SK-N-SH (cell line): ENCODE measurements around the gene SLC25A42. TPM values are rescaled to one million over a fixed set of nuclear protein-coding genes. Genes with fewer than 3 reads are reported as not detected.

Source experiments
- CTCF ChIA-PET: fragments of 300-600, 350-600 bp; formaldehyde crosslinking; extraction: SDS; loops from one replicate; lab custom pipeline; 2021; lab: Yijun Ruan, JAX
- POLR2A ChIA-PET: fragments of 350-600 bp; sonication (Branson Sonifier 250); formaldehyde crosslinking; extraction: SDS; loops from one replicate; lab custom pipeline; 2020; ENCODE audit warnings: antibody characterized with exemption, inconsistent platforms; lab: Yijun Ruan, JAX
- DNase-seq: peaks from one replicate; pipeline ENCODE4 v3.0.0; 2012
- H2AFZ ChIP-seq: fragments of 200-600 bp; sonication (generic); 2 replicates; pipeline ENCODE4 v1.8.1; 2016; ENCODE audit warnings: antibody characterized with exemption, mild to moderate bottlenecking, low read depth
- H3F3A ChIP-seq: fragments of 200-600 bp; sonication (generic); replicated peaks from 2 replicates; pipeline ENCODE3; 2016; ENCODE audit warnings: antibody characterized with exemption, mild to moderate bottlenecking; ENCODE audit not compliant: insufficient read depth
- H3K27ac ChIP-seq, 2 experiments: fragments of 200-500 bp in 1 of 2; fragments of 200-600 bp in 1 of 2; sonication (Bioruptor generic) in 1 of 2; sonication (generic), shearing (Covaris generic) in 1 of 2; 2 replicates each; pipeline versions ENCODE4 v1.5.1 to v1.6.1; 2014 to 2016; ENCODE audit warnings: low read depth in 2 of 2, inconsistent platforms in 1 of 2, low read length in 1 of 2, mild to moderate bottlenecking in 1 of 2, mixed read lengths in 1 of 2
- H3K27me3 ChIP-seq: fragments of 200-600 bp; sonication (generic), shearing (Covaris generic); 2 replicates; pipeline ENCODE4 v1.6.1; 2016; ENCODE audit warnings: mixed run types; ENCODE audit not compliant: insufficient read depth
- H3K36me3 ChIP-seq, 2 experiments: fragments of 200-500 bp in 1 of 2; fragments of 200-600 bp in 1 of 2; sonication (Bioruptor generic) in 1 of 2; sonication (generic) in 1 of 2; replicated peaks in 1 of 2; 2 replicates each; pipeline versions ENCODE3 to v1.5.1; 2014 to 2016; ENCODE audit warnings: low read length in 1 of 2, mild to moderate bottlenecking in 1 of 2; ENCODE audit not compliant: insufficient read depth in 2 of 2, control insufficient read depth in 1 of 2
- H3K4me1 ChIP-seq, 2 experiments: fragments of 200-500 bp in 1 of 2; fragments of 200-600 bp in 1 of 2; sonication (Bioruptor generic) in 1 of 2; sonication (generic), shearing (Covaris generic) in 1 of 2; 2 replicates each; pipeline versions ENCODE4 v1.5.1 to v1.6.1; 2014 to 2016; ENCODE audit warnings: low read depth in 1 of 2, low read length in 1 of 2, mixed run types in 1 of 2; ENCODE audit not compliant: insufficient read depth in 2 of 2, control insufficient read depth in 1 of 2
- H3K4me2 ChIP-seq: fragments of 200-600 bp; sonication (generic), shearing (Covaris generic); 2 replicates; pipeline ENCODE4 v1.6.1; 2017; ENCODE audit warnings: mixed run types
- H3K4me3 ChIP-seq, 2 experiments: fragments of 200-500 bp in 1 of 2; fragments of 200-600 bp in 1 of 2; sonication (Bioruptor generic) in 1 of 2; sonication (generic), shearing (Covaris generic) in 1 of 2; 2 replicates each; pipeline versions ENCODE4 v1.5.1 to v1.8.1; 2014 to 2016; ENCODE audit warnings: low read depth in 2 of 2, inconsistent platforms in 1 of 2, low read length in 1 of 2, mild to moderate bottlenecking in 1 of 2, mixed read lengths in 1 of 2, moderate library complexity in 1 of 2
- H3K79me2 ChIP-seq: fragments of 200-600 bp; sonication (generic); 2 replicates; pipeline ENCODE4 v1.8.1; 2017; ENCODE audit warnings: mild to moderate bottlenecking; ENCODE audit not compliant: insufficient read depth
- H3K9ac ChIP-seq: fragments of 200-600 bp; sonication (generic); 2 replicates; pipeline ENCODE4 v1.6.1; 2017; ENCODE audit warnings: mixed run types
- H3K9me2 ChIP-seq: fragments of 200-600 bp; sonication (generic); 2 replicates; pipeline ENCODE4 v1.6.1; 2017; ENCODE audit warnings: mixed run types
- H3K9me3 ChIP-seq: fragments of 200-600 bp; sonication (generic); 2 replicates; pipeline ENCODE4 v1.6.1; 2017; ENCODE audit warnings: mixed run types, mild to moderate bottlenecking, moderate library complexity
- H4K20me1 ChIP-seq: fragments of 200-600 bp; sonication (generic); 2 replicates; pipeline ENCODE4 v1.6.1; 2017; ENCODE audit warnings: mild to moderate bottlenecking, mixed run types; ENCODE audit not compliant: insufficient read depth
- EZH2phosphoT487 ChIP-seq: fragments of 200-600 bp; sonication (generic); IDR thresholded peaks from 2 replicates; pipeline ENCODE4 v1.6.1; 2017; ENCODE audit warnings: low read depth, mixed run types, mild to moderate bottlenecking, antibody characterized with exemption, moderate library complexity, borderline replicate concordance
- FOSL2 ChIP-seq: IDR thresholded peaks from 2 replicates; pipeline ENCODE4 v1.4.0; 2012; ENCODE audit warnings: low read depth, mild to moderate bottlenecking, moderate library complexity, borderline replicate concordance
- FOXM1 ChIP-seq: IDR thresholded peaks from 2 replicates; pipeline ENCODE4 v1.4.0; 2012; ENCODE audit warnings: low read depth, mild to moderate bottlenecking
- JUND ChIP-seq: IDR thresholded peaks from 2 replicates; pipeline ENCODE4 v1.4.0; 2012
- MEF2A ChIP-seq: IDR thresholded peaks from 2 replicates; pipeline ENCODE4 v1.4.0; 2012; ENCODE audit warnings: low read depth, borderline replicate concordance
- MXI1 ChIP-seq: IDR thresholded peaks from 2 replicates; pipeline ENCODE4 v1.6.1; 2012; ENCODE audit warnings: mild to moderate bottlenecking, low read depth, low read length, improper control_type of control experiment
- NFIC ChIP-seq: IDR thresholded peaks from 2 replicates; pipeline ENCODE4 v1.4.0; 2012; ENCODE audit warnings: borderline replicate concordance
- POLR2AphosphoS5 ChIP-seq: IDR thresholded peaks from 2 replicates; pipeline ENCODE4 v1.6.1; 2012; ENCODE audit warnings: low read depth, low read length
- RCOR1 ChIP-seq: fragments of 150-350 bp; IDR thresholded peaks from 2 replicates; pipeline ENCODE4 v1.6.1; 2017; ENCODE audit warnings: antibody characterized with exemption, low read length
- RFX5 ChIP-seq: IDR thresholded peaks from 2 replicates; pipeline ENCODE4 v1.6.1; 2012; ENCODE audit warnings: mild to moderate bottlenecking, improper control_type of control experiment, low read length
- SIN3A ChIP-seq: IDR thresholded peaks from 2 replicates; pipeline ENCODE4 v1.6.1; 2012; ENCODE audit warnings: low read depth, mild to moderate bottlenecking, low read length, moderate library complexity, borderline replicate concordance
- TCF12 ChIP-seq: IDR thresholded peaks from 2 replicates; pipeline ENCODE4 v1.4.0; 2012
- WGBS: methylation state at CpG from one replicate; pipeline ENCODE4 v1.1.6; 2017; ENCODE audit warnings: low lambda C conversion rate; 5-methylcytosine and 5-hydroxymethylcytosine counted together
- polyA plus RNA-seq, 3 experiments: library from polyadenylated mRNA; depleted of rRNA; stranded (reverse); fragments of >200 nt; gene quantifications; 2 replicates each; pipeline ENCODE4 v1.2.3, GENCODE V29; 2012
- TF ChIP-seq, protein P1 (sequence below): fragments of 150-350 bp; IDR thresholded peaks from 2 replicates; pipeline ENCODE4 v1.6.1; 2016; ENCODE audit warnings: mild to moderate bottlenecking, low read depth, low read length
- TF ChIP-seq, protein P2 (sequence below): IDR thresholded peaks from 2 replicates; pipeline ENCODE4 v1.4.0; 2012; ENCODE audit warnings: low read depth, borderline replicate concordance
- TF ChIP-seq, protein P3 (sequence below): IDR thresholded peaks from 2 replicates; pipeline ENCODE4; 2012

SLC25A42 gene
- polyA plus RNA-seq, 1 of the 3 experiments (the other 2 are of a cell fraction) = 6.1 TPM

DNA sequence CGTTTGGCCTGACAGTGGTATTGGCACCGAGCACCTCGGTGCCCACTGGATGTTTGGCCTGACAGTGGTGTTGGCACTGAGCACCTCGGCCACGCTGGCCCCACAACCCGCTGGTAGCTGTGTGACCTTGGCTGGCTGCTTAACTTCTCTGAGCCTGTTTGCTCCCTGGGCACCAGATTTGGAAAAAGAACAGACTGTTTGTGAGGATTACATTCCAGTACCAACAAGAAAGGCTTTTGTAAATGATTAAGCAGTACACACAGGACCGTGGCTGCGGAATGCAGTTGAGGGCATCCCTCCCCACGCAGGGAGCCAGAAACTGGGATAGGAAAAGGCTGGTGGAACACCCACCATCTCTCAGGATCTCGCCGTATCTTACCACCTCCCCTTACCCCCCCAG is 31.9 kb downstream of the SLC25A42 start:
- ChIA-PET POLR2A (no interaction called here), CTCF (no interaction called here)
- Histone ChIP-seq H3K79me2 (no peaks in the 10 kb centered on the region), H3F3A (no peaks in the 10 kb centered on the region), H3K9me3 (no peaks in the 10 kb centered on the region), H2AFZ (no peak overlapping the region), H3K4me1 (no peaks in the 10 kb centered on the region), H3K27me3 (no peaks in the 10 kb centered on the region), H3K36me3 (no peaks in the 10 kb centered on the region), H3K4me2 (no peak overlapping the region), H3K9ac (no peak overlapping the region), H4K20me1 (no peaks in the 10 kb centered on the region), H3K9me2 (no peaks in the 10 kb centered on the region), H3K4me3 (no peak overlapping the region), H3K27ac (no peak overlapping the region)
- 81% methylated on average over 8 of the region's 11 CpGs for WGBS
- TF ChIP-seq RCOR1 (no peak), FOXM1 (no peak), SIN3A (no peak), EZH2phosphoT487 (no peak), POLR2AphosphoS5 (no peak), JUND (no peak), MEF2A (no peak), MXI1 (no peak), TCF12 (no peak), RFX5 (no peak), FOSL2 (no peak), NFIC (no peak)
- TF ChIP-seq, protein P1, sequence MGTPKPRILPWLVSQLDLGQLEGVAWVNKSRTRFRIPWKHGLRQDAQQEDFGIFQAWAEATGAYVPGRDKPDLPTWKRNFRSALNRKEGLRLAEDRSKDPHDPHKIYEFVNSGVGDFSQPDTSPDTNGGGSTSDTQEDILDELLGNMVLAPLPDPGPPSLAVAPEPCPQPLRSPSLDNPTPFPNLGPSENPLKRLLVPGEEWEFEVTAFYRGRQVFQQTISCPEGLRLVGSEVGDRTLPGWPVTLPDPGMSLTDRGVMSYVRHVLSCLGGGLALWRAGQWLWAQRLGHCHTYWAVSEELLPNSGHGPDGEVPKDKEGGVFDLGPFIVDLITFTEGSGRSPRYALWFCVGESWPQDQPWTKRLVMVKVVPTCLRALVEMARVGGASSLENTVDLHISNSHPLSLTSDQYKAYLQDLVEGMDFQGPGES = no peak
- TF ChIP-seq, protein P2, sequence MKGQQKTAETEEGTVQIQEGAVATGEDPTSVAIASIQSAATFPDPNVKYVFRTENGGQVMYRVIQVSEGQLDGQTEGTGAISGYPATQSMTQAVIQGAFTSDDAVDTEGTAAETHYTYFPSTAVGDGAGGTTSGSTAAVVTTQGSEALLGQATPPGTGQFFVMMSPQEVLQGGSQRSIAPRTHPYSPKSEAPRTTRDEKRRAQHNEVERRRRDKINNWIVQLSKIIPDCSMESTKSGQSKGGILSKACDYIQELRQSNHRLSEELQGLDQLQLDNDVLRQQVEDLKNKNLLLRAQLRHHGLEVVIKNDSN = no peak
- TF ChIP-seq, protein P3, sequence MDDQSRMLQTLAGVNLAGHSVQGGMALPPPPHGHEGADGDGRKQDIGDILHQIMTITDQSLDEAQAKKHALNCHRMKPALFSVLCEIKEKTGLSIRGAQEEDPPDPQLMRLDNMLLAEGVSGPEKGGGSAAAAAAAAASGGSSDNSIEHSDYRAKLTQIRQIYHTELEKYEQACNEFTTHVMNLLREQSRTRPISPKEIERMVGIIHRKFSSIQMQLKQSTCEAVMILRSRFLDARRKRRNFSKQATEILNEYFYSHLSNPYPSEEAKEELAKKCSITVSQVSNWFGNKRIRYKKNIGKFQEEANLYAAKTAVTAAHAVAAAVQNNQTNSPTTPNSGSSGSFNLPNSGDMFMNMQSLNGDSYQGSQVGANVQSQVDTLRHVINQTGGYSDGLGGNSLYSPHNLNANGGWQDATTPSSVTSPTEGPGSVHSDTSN = no peak
- no peak for DNase-seq
